Measurements from ENCODE around the gene TOX2.

Gene TOX2

GRCh38 chr20:43955750-43956191, 41.1 kb downstream of the TOX2 start:
- H3K36me3 ChIP-seq (ENCODE audit: control insufficient read depth, insufficient read depth, low read length), result no peaks in the 10 kb centered on the region
- no peak for DNase-seq (ENCODE audit: extremely low read depth, insufficient read length)
- H3K4me3 ChIP-seq (replicated peaks; ENCODE audit: low read depth, low read length), result no peak overlapping the region
- H3K27me3 ChIP-seq (replicated peaks; ENCODE audit: control insufficient read depth, insufficient read depth, low read length), result no peaks in the 10 kb centered on the region
- TF ChIP-seq, protein P1, sequence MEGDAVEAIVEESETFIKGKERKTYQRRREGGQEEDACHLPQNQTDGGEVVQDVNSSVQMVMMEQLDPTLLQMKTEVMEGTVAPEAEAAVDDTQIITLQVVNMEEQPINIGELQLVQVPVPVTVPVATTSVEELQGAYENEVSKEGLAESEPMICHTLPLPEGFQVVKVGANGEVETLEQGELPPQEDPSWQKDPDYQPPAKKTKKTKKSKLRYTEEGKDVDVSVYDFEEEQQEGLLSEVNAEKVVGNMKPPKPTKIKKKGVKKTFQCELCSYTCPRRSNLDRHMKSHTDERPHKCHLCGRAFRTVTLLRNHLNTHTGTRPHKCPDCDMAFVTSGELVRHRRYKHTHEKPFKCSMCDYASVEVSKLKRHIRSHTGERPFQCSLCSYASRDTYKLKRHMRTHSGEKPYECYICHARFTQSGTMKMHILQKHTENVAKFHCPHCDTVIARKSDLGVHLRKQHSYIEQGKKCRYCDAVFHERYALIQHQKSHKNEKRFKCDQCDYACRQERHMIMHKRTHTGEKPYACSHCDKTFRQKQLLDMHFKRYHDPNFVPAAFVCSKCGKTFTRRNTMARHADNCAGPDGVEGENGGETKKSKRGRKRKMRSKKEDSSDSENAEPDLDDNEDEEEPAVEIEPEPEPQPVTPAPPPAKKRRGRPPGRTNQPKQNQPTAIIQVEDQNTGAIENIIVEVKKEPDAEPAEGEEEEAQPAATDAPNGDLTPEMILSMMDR (IDR thresholded peaks at IDR 0.05; ENCODE audit: insufficient read depth, low read length, poor library complexity, severe bottlenecking), result no peak

DNA sequence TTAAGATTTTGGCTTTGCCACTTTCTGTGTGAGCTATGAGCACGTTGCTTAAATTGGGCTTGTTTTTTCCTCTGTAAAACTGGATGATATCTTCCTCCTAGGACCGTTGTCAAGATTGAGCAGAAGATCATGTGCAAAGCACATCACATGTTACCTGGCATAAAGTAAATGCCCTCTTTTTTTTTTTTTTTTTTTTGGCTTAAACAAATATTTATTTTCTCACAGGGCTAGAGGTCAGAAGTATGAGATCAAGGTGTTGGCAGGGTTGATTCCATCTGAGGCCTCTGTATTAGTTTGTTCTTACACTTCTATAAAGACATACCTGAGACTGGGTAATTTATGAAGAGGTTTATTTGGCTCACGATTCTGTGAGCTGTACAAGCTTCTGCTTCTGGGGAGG, 42.7 kb downstream of the TOX2 start:
- DNase-seq (ENCODE audit: extremely low read depth, insufficient read length), result no peak
- no peaks in the 10 kb centered on the region for H3K36me3 ChIP-seq (ENCODE audit: control insufficient read depth, insufficient read depth, low read length)
- no peaks in the 10 kb centered on the region for H3K27me3 ChIP-seq (replicated peaks; ENCODE audit: control insufficient read depth, insufficient read depth, low read length)
- no peak overlapping the region for H3K4me3 ChIP-seq (replicated peaks; ENCODE audit: low read depth, low read length)
- TF ChIP-seq, protein P1 (IDR thresholded peaks at IDR 0.05; ENCODE audit: insufficient read depth, low read length, poor library complexity, severe bottlenecking), result no peak

- TF ChIP-seq, protein P1 (IDR thresholded peaks at IDR 0.05; ENCODE audit: insufficient read depth, low read length, poor library complexity, severe bottlenecking), result no peak
- no peak for DNase-seq (ENCODE audit: extremely low read depth, insufficient read length)
- no peaks in the 10 kb centered on the region for H3K27me3 ChIP-seq (replicated peaks; ENCODE audit: control insufficient read depth, insufficient read depth, low read length)
- H3K36me3 ChIP-seq (ENCODE audit: control insufficient read depth, insufficient read depth, low read length), result no peaks in the 10 kb centered on the region
- H3K4me3 ChIP-seq (replicated peaks; ENCODE audit: low read depth, low read length), result no peak overlapping the region
Observed at GRCh38 chr20:43958626-43959025, 44.0 kb downstream of the TOX2 start.

GRCh38 chr20:43959079-43959919, 44.6 kb downstream of the TOX2 start:
- no peak for DNase-seq (ENCODE audit: extremely low read depth, insufficient read length)
- TF ChIP-seq, protein P1 (IDR thresholded peaks at IDR 0.05; ENCODE audit: insufficient read depth, low read length, poor library complexity, severe bottlenecking), result no peak
- no peaks in the 10 kb centered on the region for H3K27me3 ChIP-seq (replicated peaks; ENCODE audit: control insufficient read depth, insufficient read depth, low read length)
- H3K4me3 ChIP-seq (replicated peaks; ENCODE audit: low read depth, low read length), result no peak overlapping the region
- no peaks in the 10 kb centered on the region for H3K36me3 ChIP-seq (ENCODE audit: control insufficient read depth, insufficient read depth, low read length)

- H3K27me3 ChIP-seq (replicated peaks; ENCODE audit: control insufficient read depth, insufficient read depth, low read length), result no peaks in the 10 kb centered on the region
- no peak overlapping the region for H3K4me3 ChIP-seq (replicated peaks; ENCODE audit: low read depth, low read length)
- DNase-seq (ENCODE audit: extremely low read depth, insufficient read length), result no peak
- no peaks in the 10 kb centered on the region for H3K36me3 ChIP-seq (ENCODE audit: control insufficient read depth, insufficient read depth, low read length)
- TF ChIP-seq, protein P1 (IDR thresholded peaks at IDR 0.05; ENCODE audit: insufficient read depth, low read length, poor library complexity, severe bottlenecking), result no peak
Observed at GRCh38 chr20:43959920-43960227, 45.2 kb downstream of the TOX2 start.
